GM12878 (cell line): ENCODE measurements around the gene RPL19. TPM values are rescaled to one million over a fixed set of nuclear protein-coding genes. Genes with fewer than 3 reads are reported as not detected.

Experiments
- ATF7 ChIP-seq: fragments of 450-650 bp; IDR thresholded peaks from 2 replicates; pipeline ENCODE4 v1.6.1; 2016; ENCODE audit warnings: low read depth, mild to moderate bottlenecking
- BCL3 ChIP-seq: IDR thresholded peaks from 2 replicates; pipeline ENCODE4 v1.6.1; 2011; ENCODE audit warnings: borderline replicate concordance, low read depth, mild to moderate bottlenecking, moderate library complexity, low read length; ENCODE audit not compliant: insufficient read depth, poor library complexity, severe bottlenecking
- BHLHE40 ChIP-seq, 2 experiments: fragments of 450-650 bp in 1 of 2; IDR thresholded peaks; 2 replicates each; pipeline ENCODE4 v1.6.1; 2011 to 2017; ENCODE audit warnings: low read depth in 2 of 2, borderline replicate concordance in 1 of 2, improper control_type of control experiment in 1 of 2, low read length in 1 of 2, mild to moderate bottlenecking in 1 of 2
- DPF2 ChIP-seq: fragments of 450-650 bp; IDR thresholded peaks from 2 replicates; pipeline ENCODE4 v1.6.1; 2017; ENCODE audit warnings: mild to moderate bottlenecking
- E2F4 ChIP-seq: IDR thresholded peaks from 2 replicates; pipeline ENCODE4 v1.6.1; 2012; ENCODE audit warnings: low read depth, low read length, improper control_type of control experiment
- GATAD2B ChIP-seq: fragments of 450-650 bp; conservative IDR thresholded peaks from 2 replicates; pipeline ENCODE4 v1.6.1; 2017; ENCODE audit warnings: low read depth, mild to moderate bottlenecking, moderate library complexity
- LARP7 ChIP-seq: fragments of 450-650 bp; IDR thresholded peaks from 2 replicates; pipeline ENCODE4 v1.6.1; 2017; ENCODE audit warnings: mild to moderate bottlenecking
- NBN ChIP-seq: fragments of 450-650 bp; IDR thresholded peaks from 2 replicates; pipeline ENCODE4 v1.6.1; 2016
- POLR2A ChIP-seq: IDR thresholded peaks from 2 replicates; pipeline ENCODE4 v1.6.1; 2011; ENCODE audit warnings: low read depth, mild to moderate bottlenecking, low read length
- POLR2AphosphoS5 ChIP-seq: IDR thresholded peaks from 2 replicates; pipeline ENCODE4 v1.6.1; 2011; ENCODE audit warnings: mild to moderate bottlenecking, low read length, inconsistent platforms
- SKIL ChIP-seq: fragments of 450-650 bp; IDR thresholded peaks from 2 replicates; pipeline ENCODE4 v1.6.1; 2017; ENCODE audit warnings: mild to moderate bottlenecking, low read depth, inconsistent platforms; ENCODE audit not compliant: poor library complexity, severe bottlenecking
- SREBF1 ChIP-seq: IDR thresholded peaks from 2 replicates; pipeline ENCODE4 v1.6.1; 2012; ENCODE audit warnings: mild to moderate bottlenecking, low read length
- TARDBP ChIP-seq: IDR thresholded peaks from 2 replicates; pipeline ENCODE4 v1.6.1; 2016; ENCODE audit warnings: borderline replicate concordance
- ZNF687 ChIP-seq: fragments of 450-650 bp; IDR thresholded peaks from 2 replicates; pipeline ENCODE4 v1.6.1; 2017; ENCODE audit warnings: mild to moderate bottlenecking, moderate library complexity
- polyA plus RNA-seq, 11 experiments: library from polyadenylated mRNA; depleted of rRNA in 4 of 11; unstranded in 6 of 11; stranded (reverse) in 5 of 11; fragments of >200 nt; fragmentation: Nextera tagmentation in 4 of 11; fragmentation: Illumina TruSeq in 1 of 11; extraction: Ambion mirVana in 4 of 11; extraction: Trizol in 1 of 11; gene quantifications; 1 replicate in 1 of 11; 2 replicates in 10 of 11; pipeline versions ENCODE4 v1.2.1 to v1.2.3, GENCODE V29; 2011 to 2016; ENCODE audit warnings: inconsistent platforms in 2 of 11, missing spikeins in 2 of 11, low read depth in 1 of 11
- total RNA-seq, 4 experiments: library from RNA; depleted of rRNA in 3 of 4; stranded (reverse); fragments of >200 nt in 3 of 4; fragmentation: Illumina TruSeq in 1 of 4; extraction: Trizol in 1 of 4; gene quantifications; 2 replicates each; pipeline versions ENCODE4 v1.2.1 to v1.2.3, GENCODE V29; 2013 to 2021

RPL19 gene
- total and polyA plus RNA-seq, 10 of the 15 experiments (the other 5 are each of a cell fraction or from before 2014, with no cell fraction given): 1,862 to 5,536 (median 3,836) TPM

GRCh38 chr17:39197380-39198185 is 2.5 kb upstream of the RPL19 start, which contains the start of gene CACNB1 (continued):
- TF ChIP-seq GATAD2B (0 out of 2 replicates have a peak, but pooled peaks have one; percentile 55), TARDBP (no peak), DPF2 (no peak), ATF7 (no peak), POLR2AphosphoS5 (peak; percentile 57; the same call in 1 of the 2 replicates), POLR2A (peak; percentile 83), LARP7 (0 out of 2 replicates have a peak, but pooled peaks have one; percentile 44), BCL3 (no peak), SREBF1 (no peak), BHLHE40 (IDR thresholded peaks at IDR 0.05; ENCODE audit: borderline replicate concordance in 1 of 2, low read depth in 2 of 2, low read length in 1 of 2) (no peak), SKIL (no peak), NBN (0 out of 2 replicates have a peak, but pooled peaks have one; percentile 20), ZNF687 (no peak), E2F4 (no peak)
- TF ChIP-seq, all 136 proteins: peak for 8
